Right lobe of liver (tissue), 6 donors: ENCODE results near the gene P4HA1. TPM values are rescaled to one million over a fixed set of nuclear protein-coding genes. Genes with fewer than 3 reads are reported as not detected.

Experiments
- ATAC-seq, 4 donors: fragments of 200-7000 bp; cut with Tn5 transposase; one replicate each; pipeline ENCODE4 v1.9.1; 2020; ENCODE audit warnings: mild to moderate bottlenecking in 4 of 4, moderate library complexity in 4 of 4
- DNase-seq, 3 donors: peaks; one replicate each; pipeline ENCODE4 v3.0.0-alpha.2; 2020
- H3K27ac ChIP-seq, 3 donors: fragments of 200-600 bp; one replicate each; pipeline ENCODE4 v1.8.0; 2022
- H3K27me3 ChIP-seq, 2 donors: fragments of 200-600 bp; one replicate each; pipeline ENCODE4 v1.8.0; 2022
- H3K36me3 ChIP-seq, 4 donors: fragments of 200-600 bp; sonication (generic) in 1 of 4; one replicate each; pipeline versions ENCODE4 v1.5.1 to v1.8.0; 2017 to 2022; ENCODE audit warnings: control low read depth in 1 of 4
- H3K4me1 ChIP-seq, 4 donors: fragments of 200-600 bp; sonication (generic) in 1 of 4; one replicate each; pipeline versions ENCODE4 v1.5.1 to v1.8.0; 2017 to 2022; ENCODE audit warnings: control low read depth in 1 of 4
- H3K4me3 ChIP-seq, 3 donors: fragments of 200-600 bp; one replicate each; pipeline ENCODE4 v1.8.0; 2022
- H3K9me3 ChIP-seq, 4 donors: fragments of 200-600 bp; sonication (generic) in 1 of 4; one replicate each; pipeline versions ENCODE4 v1.5.1 to v1.8.0; 2017 to 2022; ENCODE audit warnings: control low read depth in 1 of 4
- CTCF ChIP-seq, 4 donors: fragments of 200-600 bp in 3 of 4; fragments of 450-650 bp in 1 of 4; IDR thresholded peaks; one replicate each; pipeline versions ENCODE4 v1.5.1 to v1.8.0; 2016 to 2022; ENCODE audit warnings: antibody characterized with exemption in 4 of 4, mild to moderate bottlenecking in 2 of 4
- POLR2A ChIP-seq: fragments of 450-650 bp; IDR thresholded peaks from one replicate; pipeline ENCODE4 v1.6.1; 2017; ENCODE audit warnings: antibody characterized with exemption, mild to moderate bottlenecking
- WGBS: methylation state at CpG from one replicate; pipeline ENCODE4 v1.1.6; 2018; ENCODE audit warnings: low coverage, low lambda C conversion rate; ENCODE audit not compliant: insufficient coverage; ENCODE audit errors: missing lambda C conversion rate; 5-methylcytosine and 5-hydroxymethylcytosine counted together
- intact Hi-C, 2 donors: fragments of 100-400 bp; cut with DNase I; formaldehyde crosslinking; loops; one replicate each; pipeline versions ENCODE4 v1.11.2 to v1.14.1; 2022
- total RNA-seq, 6 experiments: library from RNA; depleted of rRNA in 2 of 6; stranded (reverse); fragments of >200 nt in 2 of 6; fragmentation: NEBNext Ultra II Directional in 3 of 6; extraction: Animal tissue kit (Norgen Biotek cat#: 25700) in 3 of 6; gene quantifications; one replicate each; pipeline versions ENCODE4 v1.1.0 to v1.2.4, GENCODE V29; 2016 to 2023
- donor health status: DM: no; HTN: yes; CAD: no.
- donor health status: DM: no; HTN: no; CAD: no.
- donor health status: DM: no; HTN: no; CAD: no.
- donor health status: DM: no; HTN: yes; CAD: no.
- donor health status: DM: no; HTN: yes; CAD: no.

Gene P4HA1
- total RNA-seq, 6 experiments from 2014 or later, result 6.2 to 67.8 (median 26.2) TPM

GRCh38 chr10:73119952-73120351 is 23.3 kb upstream of the P4HA1 start:
- intact Hi-C loops, result no loop called here
- Histone ChIP-seq H3K27me3 (no peaks in the 10 kb centered on the region), H3K4me1 (peaks cover 0 to 34% (median 16%) of the 10 kb centered on the region in 4 donors), H3K36me3 (peaks cover 0 to 9% (median 0%) of the 10 kb centered on the region in 4 donors), H3K4me3 (no peak overlapping the region), H3K9me3 (no peaks in the 10 kb centered on the region), H3K27ac (peak overlapping the region in 2 of 3 donors; percentile 47 to 56)
- TF ChIP-seq POLR2A, result no peak
- TF ChIP-seq CTCF (IDR thresholded peaks at IDR 0.05), result no peak
- DNase-seq (peak in 2 of 3 donors; percentile 28 to 66), ATAC-seq (peak; percentile 45 to 79 (median 72))
- WGBS, result 50% methylated on average over 3 of the region's 4 CpGs

GRCh38 chr10:73119457-73119856 is 22.8 kb upstream of the P4HA1 start:
- peak; percentile 68 to 74 (median 71) for ATAC-seq
- peak overlapping the region in 2 of 3 donors; percentile 47 to 56 for H3K27ac ChIP-seq
- H3K4me1 ChIP-seq, result peaks cover 0 to 34% (median 16%) of the 10 kb centered on the region in 4 donors
- intact Hi-C loops, result no loop called here
- H3K36me3 ChIP-seq, result peaks cover 0 to 5% (median 0%) of the 10 kb centered on the region in 4 donors
- no peaks in the 10 kb centered on the region for H3K9me3 ChIP-seq
- H3K4me3 ChIP-seq, result no peak overlapping the region
- H3K27me3 ChIP-seq, result no peaks in the 10 kb centered on the region
- no peak for DNase-seq
- no peak for TF ChIP-seq POLR2A
- no peak for TF ChIP-seq CTCF (IDR thresholded peaks at IDR 0.05)
- 35% methylated on average over 1 of the region's 1 CpG for WGBS

- ATAC-seq (peak; percentile 54 to 66 (median 55)), DNase-seq (no peak)
- no peaks in the 10 kb centered on the region for H3K9me3 ChIP-seq
- TF ChIP-seq CTCF (IDR thresholded peaks at IDR 0.05) (no peak), POLR2A (no peak)
- intact Hi-C loops, result no loop called here
- H3K4me1 ChIP-seq, result peaks cover 0 to 37% (median 16%) of the 10 kb centered on the region in 4 donors
- no peaks in the 10 kb centered on the region for H3K36me3 ChIP-seq
- H3K27ac ChIP-seq, result peak overlapping the region; percentile 9 to 56 (median 47)
- WGBS, result 39% methylated on average over 5 of the region's 5 CpGs
- H3K27me3 ChIP-seq, result no peaks in the 10 kb centered on the region
- H3K4me3 ChIP-seq, result no peak overlapping the region
Observed at GRCh38 chr10:73117976-73118743, 21.5 kb upstream of the P4HA1 start.

- H3K4me1 ChIP-seq, result peaks cover 0 to 40% (median 16%) of the 10 kb centered on the region in 4 donors
- ATAC-seq (no peak), DNase-seq (no peak)
- H3K9me3 ChIP-seq, result no peaks in the 10 kb centered on the region
- intact Hi-C loops, result no loop called here
- H3K36me3 ChIP-seq, result no peaks in the 10 kb centered on the region
- TF ChIP-seq CTCF (IDR thresholded peaks at IDR 0.05) (no peak), POLR2A (no peak)
- H3K27me3 ChIP-seq, result no peaks in the 10 kb centered on the region
- no peak overlapping the region for H3K27ac ChIP-seq
- no peak overlapping the region for H3K4me3 ChIP-seq
- WGBS, result 100% methylated on average over 1 of the region's 1 CpG
Observed at GRCh38 chr10:73116017-73116416, 19.4 kb upstream of the P4HA1 start.
